Measurements from ENCODE around the gene ETV1.

ETV1 gene

GRCh38 chr7:13879143-13879542 is 110.3 kb downstream of the ETV1 start:
- H3K79me2 ChIP-seq (ENCODE audit: insufficient read depth, low read length): no peaks in the 10 kb centered on the region
- no peaks in the 10 kb centered on the region for H3K9me3 ChIP-seq (ENCODE audit: insufficient read depth, low read depth, low read length)
- no peak overlapping the region for H3K4me3 ChIP-seq (ENCODE audit: low read length, poor library complexity, severe bottlenecking)
- no peak overlapping the region for H3K4me2 ChIP-seq (ENCODE audit: low read depth, low read length, poor library complexity, severe bottlenecking)
- H3K4me1 ChIP-seq (ENCODE audit: insufficient read depth, low read length, poor library complexity, severe bottlenecking): no peaks in the 10 kb centered on the region
- no peak overlapping the region for H3K9ac ChIP-seq (ENCODE audit: low read depth, low read length, poor library complexity, severe bottlenecking)
- no peaks in the 10 kb centered on the region for H3K27me3 ChIP-seq (ENCODE audit: insufficient read depth, low read length, poor library complexity, severe bottlenecking)
- no peak overlapping the region for H2AFZ ChIP-seq (ENCODE audit: low read length)
- H3K9me2 ChIP-seq (replicated peaks; ENCODE audit: low read depth, low read length): no peaks in the 10 kb centered on the region
- no peaks in the 10 kb centered on the region for H3F3A ChIP-seq (ENCODE audit: low read depth)
- no peaks in the 10 kb centered on the region for H3K36me3 ChIP-seq (ENCODE audit: insufficient read depth, low read length)
- TF ChIP-seq CTCF (conservative IDR thresholded peaks at IDR 0.05; ENCODE audit: low read length) (no peak), EZH2phosphoT487 (IDR thresholded peaks at IDR 0.05; ENCODE audit: borderline replicate concordance) (no peak)
- no peaks in the 10 kb centered on the region for H4K20me1 ChIP-seq (ENCODE audit: insufficient read depth, low read length, poor library complexity, severe bottlenecking)

GRCh38 chr7:13878154-13878553 is 111.3 kb downstream of the ETV1 start:
- Histone ChIP-seq H3K9ac (ENCODE audit: low read depth, low read length, poor library complexity, severe bottlenecking) (no peak overlapping the region), H2AFZ (ENCODE audit: low read length) (no peak overlapping the region), H3K4me1 (ENCODE audit: insufficient read depth, low read length, poor library complexity, severe bottlenecking) (no peaks in the 10 kb centered on the region), H3K9me3 (ENCODE audit: insufficient read depth, low read depth, low read length) (no peaks in the 10 kb centered on the region), H3K79me2 (ENCODE audit: insufficient read depth, low read length) (no peaks in the 10 kb centered on the region), H3F3A (ENCODE audit: low read depth) (no peaks in the 10 kb centered on the region), H3K27me3 (ENCODE audit: insufficient read depth, low read length, poor library complexity, severe bottlenecking) (no peaks in the 10 kb centered on the region), H4K20me1 (ENCODE audit: insufficient read depth, low read length, poor library complexity, severe bottlenecking) (no peaks in the 10 kb centered on the region), H3K36me3 (ENCODE audit: insufficient read depth, low read length) (no peaks in the 10 kb centered on the region), H3K4me2 (ENCODE audit: low read depth, low read length, poor library complexity, severe bottlenecking) (no peak overlapping the region), H3K4me3 (ENCODE audit: low read length, poor library complexity, severe bottlenecking) (no peak overlapping the region), H3K9me2 (replicated peaks; ENCODE audit: low read depth, low read length) (no peaks in the 10 kb centered on the region)
- no peak for TF ChIP-seq CTCF (conservative IDR thresholded peaks at IDR 0.05; ENCODE audit: low read length)
- TF ChIP-seq EZH2phosphoT487 (IDR thresholded peaks at IDR 0.05; ENCODE audit: borderline replicate concordance): no peak

GRCh38 chr7:13875496-13876074 is 113.9 kb downstream of the ETV1 start:
- TF ChIP-seq EZH2phosphoT487 (IDR thresholded peaks at IDR 0.05; ENCODE audit: borderline replicate concordance) (no peak), CTCF (conservative IDR thresholded peaks at IDR 0.05; ENCODE audit: low read length) (no peak)
- H3K79me2 ChIP-seq (ENCODE audit: insufficient read depth, low read length): no peaks in the 10 kb centered on the region
- H3K4me1 ChIP-seq (ENCODE audit: insufficient read depth, low read length, poor library complexity, severe bottlenecking): no peaks in the 10 kb centered on the region
- no peak overlapping the region for H2AFZ ChIP-seq (ENCODE audit: low read length)
- H3K9me3 ChIP-seq (ENCODE audit: insufficient read depth, low read depth, low read length): no peaks in the 10 kb centered on the region
- H3K4me2 ChIP-seq (ENCODE audit: low read depth, low read length, poor library complexity, severe bottlenecking): no peak overlapping the region
- H3K36me3 ChIP-seq (ENCODE audit: insufficient read depth, low read length): no peaks in the 10 kb centered on the region
- H3K4me3 ChIP-seq (ENCODE audit: low read length, poor library complexity, severe bottlenecking): no peak overlapping the region
- H3F3A ChIP-seq (ENCODE audit: low read depth): no peaks in the 10 kb centered on the region
- H3K27me3 ChIP-seq (ENCODE audit: insufficient read depth, low read length, poor library complexity, severe bottlenecking): no peaks in the 10 kb centered on the region
- H3K9ac ChIP-seq (ENCODE audit: low read depth, low read length, poor library complexity, severe bottlenecking): no peak overlapping the region
- no peaks in the 10 kb centered on the region for H4K20me1 ChIP-seq (ENCODE audit: insufficient read depth, low read length, poor library complexity, severe bottlenecking)
- H3K9me2 ChIP-seq (replicated peaks; ENCODE audit: low read depth, low read length): no peaks in the 10 kb centered on the region
